Stimulated activated naive CD8-positive, alpha-beta T cell treated with anti-CD3 and anti-CD28 coated beads, Interleukin-15, amount 100 ng/mL, for 72 hours (primary cell): ENCODE measurements around the gene CTSW.

Experiments used
- ATAC-seq: fragments of 150-1000 bp; cut with Tn5 transposase; 2 replicates; pipeline ENCODE4 v1.10.0; 2021; ENCODE audit warnings: mild to moderate bottlenecking, moderate library complexity
- DNase-seq, 2 donors: peaks; one replicate each; pipeline ENCODE4 v3.0.0; 2021 to 2022
- H3K27ac Mint-ChIP-seq, 2 donors: one replicate each; pipeline ENCODE4 v1.8.0; 2022; ENCODE audit warnings: mild to moderate bottlenecking in 2 of 2, mixed read lengths in 2 of 2, moderate library complexity in 2 of 2
- H3K27me3 Mint-ChIP-seq: one replicate; pipeline ENCODE4 v1.8.0; 2022; ENCODE audit warnings: mixed read lengths
- H3K4me1 Mint-ChIP-seq: one replicate; pipeline ENCODE4 v1.8.0; 2022; ENCODE audit warnings: mild to moderate bottlenecking, mixed read lengths
- H3K4me3 Mint-ChIP-seq, 2 donors: one replicate each; pipeline ENCODE4 v1.8.0; 2022; ENCODE audit warnings: mild to moderate bottlenecking in 2 of 2, mixed read lengths in 2 of 2, moderate library complexity in 1 of 2
- H3K9me3 Mint-ChIP-seq, 2 donors: one replicate each; pipeline ENCODE4 v1.8.0; 2022; ENCODE audit warnings: mixed read lengths in 2 of 2

Gene CTSW

GRCh38 chr11:65861165-65861505 is 18.5 kb upstream of the CTSW start:
- H3K27ac Mint-ChIP-seq, result peak overlapping the region; percentile 13 to 96
- H3K4me1 Mint-ChIP-seq, result peaks cover 54% of the 10 kb centered on the region
- ATAC-seq (no peak), DNase-seq (no peak)
- H3K9me3 Mint-ChIP-seq, result no peaks in the 10 kb centered on the region
- H3K27me3 Mint-ChIP-seq, result no peaks in the 10 kb centered on the region
- H3K4me3 Mint-ChIP-seq, result peak overlapping the region; percentile 92 to 94

GRCh38 chr11:65861533-65862183 is 18.0 kb upstream of the CTSW start:
- H3K9me3 Mint-ChIP-seq, result no peaks in the 10 kb centered on the region
- no peak overlapping the region for H3K27ac Mint-ChIP-seq
- H3K4me1 Mint-ChIP-seq, result peaks cover 51% of the 10 kb centered on the region
- H3K4me3 Mint-ChIP-seq, result peak overlapping the region; percentile 92 to 94
- no peaks in the 10 kb centered on the region for H3K27me3 Mint-ChIP-seq
- peak in 1 of 2 donors; percentile 15 for DNase-seq
- no peak for ATAC-seq

- ATAC-seq (no peak), DNase-seq (no peak)
- peak overlapping the region; percentile 19 to 41 for H3K4me3 Mint-ChIP-seq
- H3K27me3 Mint-ChIP-seq, result no peaks in the 10 kb centered on the region
- H3K4me1 Mint-ChIP-seq, result peaks cover 54% of the 10 kb centered on the region
- no peaks in the 10 kb centered on the region for H3K9me3 Mint-ChIP-seq
- peak overlapping the region in 1 of 2 donors; percentile 10 for H3K27ac Mint-ChIP-seq
Observed at GRCh38 chr11:65862191-65862735, 17.4 kb upstream of the CTSW start.

GRCh38 chr11:65862941-65863888 is 16.4 kb upstream of the CTSW start:
- Mint-ChIP-seq H3K27me3 (no peaks in the 10 kb centered on the region), H3K4me1 (peaks cover 58% of the 10 kb centered on the region), H3K4me3 (peak overlapping the region in 1 of 2 donors; percentile 18), H3K27ac (peak overlapping the region; percentile 10 to 44), H3K9me3 (no peaks in the 10 kb centered on the region)
- ATAC-seq, result no peak
- peak in 1 of 2 donors; percentile 9 for DNase-seq

- no peaks in the 10 kb centered on the region for H3K9me3 Mint-ChIP-seq
- ATAC-seq (no peak), DNase-seq (no peak)
- peak overlapping the region in 1 of 2 donors; percentile 82 for H3K27ac Mint-ChIP-seq
- H3K4me1 Mint-ChIP-seq, result peaks cover 49% of the 10 kb centered on the region
- no peaks in the 10 kb centered on the region for H3K27me3 Mint-ChIP-seq
- no peak overlapping the region for H3K4me3 Mint-ChIP-seq
Observed at GRCh38 chr11:65863889-65864705, 15.5 kb upstream of the CTSW start.

- H3K27ac Mint-ChIP-seq, result peak overlapping the region; percentile 37 to 50
- H3K27me3 Mint-ChIP-seq, result no peaks in the 10 kb centered on the region
- H3K4me1 Mint-ChIP-seq, result peaks cover 54% of the 10 kb centered on the region
- H3K9me3 Mint-ChIP-seq, result no peaks in the 10 kb centered on the region
- no peak overlapping the region for H3K4me3 Mint-ChIP-seq
- ATAC-seq, result no peak
- no peak for DNase-seq
Observed at GRCh38 chr11:65864706-65865471, 14.7 kb upstream of the CTSW start.

GRCh38 chr11:65865550-65866172 is 14.0 kb upstream of the CTSW start:
- Mint-ChIP-seq H3K4me1 (peaks cover 62% of the 10 kb centered on the region), H3K27ac (no peak overlapping the region), H3K27me3 (no peaks in the 10 kb centered on the region), H3K4me3 (no peak overlapping the region), H3K9me3 (no peaks in the 10 kb centered on the region)
- ATAC-seq (no peak), DNase-seq (no peak)

GRCh38 chr11:65866509-65867283 is 12.9 kb upstream of the CTSW start:
- no peaks in the 10 kb centered on the region for H3K27me3 Mint-ChIP-seq
- H3K4me1 Mint-ChIP-seq, result peaks cover 64% of the 10 kb centered on the region
- no peak for DNase-seq
- H3K27ac Mint-ChIP-seq, result peak overlapping the region in 1 of 2 donors; percentile 59
- no peaks in the 10 kb centered on the region for H3K9me3 Mint-ChIP-seq
- no peak overlapping the region for H3K4me3 Mint-ChIP-seq
- no peak for ATAC-seq

GRCh38 chr11:65867284-65868071 is 12.2 kb upstream of the CTSW start:
- H3K27ac Mint-ChIP-seq, result no peak overlapping the region
- H3K4me3 Mint-ChIP-seq, result no peak overlapping the region
- peaks cover 62% of the 10 kb centered on the region for H3K4me1 Mint-ChIP-seq
- no peaks in the 10 kb centered on the region for H3K27me3 Mint-ChIP-seq
- H3K9me3 Mint-ChIP-seq, result no peaks in the 10 kb centered on the region
- DNase-seq, result no peak
- no peak for ATAC-seq

- DNase-seq (no peak), ATAC-seq (no peak)
- peaks cover 60% of the 10 kb centered on the region for H3K4me1 Mint-ChIP-seq
- no peaks in the 10 kb centered on the region for H3K9me3 Mint-ChIP-seq
- H3K27ac Mint-ChIP-seq, result no peak overlapping the region
- H3K27me3 Mint-ChIP-seq, result peaks cover 4% of the 10 kb centered on the region
- no peak overlapping the region for H3K4me3 Mint-ChIP-seq
Observed at GRCh38 chr11:65868076-65868667, 11.5 kb upstream of the CTSW start.

- peaks cover 6% of the 10 kb centered on the region for H3K27me3 Mint-ChIP-seq
- no peak for ATAC-seq
Observed at GRCh38 chr11:65868907-65869306, 10.7 kb upstream of the CTSW start.

GRCh38 chr11:65869643-65870306 is 9.9 kb upstream of the CTSW start:
- Mint-ChIP-seq H3K4me1 (peaks cover 57% of the 10 kb centered on the region), H3K9me3 (no peaks in the 10 kb centered on the region), H3K27me3 (peaks cover 6% of the 10 kb centered on the region), H3K27ac (no peak overlapping the region), H3K4me3 (no peak overlapping the region)
- no peak for ATAC-seq
- no peak for DNase-seq

More at GRCh38 chr11:65868907-65869306, 10.7 kb upstream of the CTSW start:
- Mint-ChIP-seq H3K4me1 (peaks cover 61% of the 10 kb centered on the region), H3K9me3 (no peaks in the 10 kb centered on the region), H3K4me3 (no peak overlapping the region), H3K27ac (no peak overlapping the region)
- DNase-seq, result no peak
